ENCODE data around the gene MEOX1.

MEOX1 gene

DNA sequence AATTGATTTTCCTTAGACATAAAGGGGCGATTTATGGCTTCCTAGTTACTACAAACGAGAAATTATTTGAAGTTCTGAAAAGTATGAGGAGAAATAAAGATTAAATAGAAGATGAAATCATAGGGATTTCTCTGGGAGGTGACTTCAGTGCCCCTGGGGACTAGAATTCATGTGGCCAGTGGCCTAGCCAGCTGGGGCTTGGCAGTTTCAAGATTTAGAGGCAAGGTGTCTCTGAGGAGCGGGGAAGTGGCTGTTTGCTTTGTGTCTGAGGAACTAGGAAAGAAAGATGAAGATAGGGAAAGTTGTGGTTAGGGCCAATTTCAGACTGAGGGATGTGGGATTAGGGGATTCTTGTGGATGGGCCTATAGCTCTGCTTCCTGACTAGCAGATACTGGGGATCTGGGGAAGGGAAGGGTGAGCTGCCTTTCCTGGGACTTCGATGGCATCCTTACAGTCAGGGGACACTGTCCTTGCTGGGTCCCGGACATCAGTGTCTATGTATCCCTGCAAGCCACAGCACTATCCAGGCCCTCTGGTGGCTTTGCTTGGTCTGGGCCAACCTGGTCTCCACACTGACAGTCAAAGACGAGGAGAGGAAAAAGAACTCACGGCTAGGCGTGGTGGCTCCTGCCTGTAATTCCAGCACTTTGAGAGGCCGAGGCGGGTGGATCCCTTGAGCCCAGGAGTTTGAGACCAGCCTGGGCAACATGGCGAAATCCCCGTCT is 22.4 kb upstream of the MEOX1 start:
- in situ Hi-C loops (cut with MboI; ENCODE audit: low sequenced_read_pairs) = no loop called here

GRCh38 chr17:43680461-43680860 is 18.7 kb upstream of the MEOX1 start:
- in situ Hi-C loops (cut with MboI; ENCODE audit: low sequenced_read_pairs) = no loop called here

DNA sequence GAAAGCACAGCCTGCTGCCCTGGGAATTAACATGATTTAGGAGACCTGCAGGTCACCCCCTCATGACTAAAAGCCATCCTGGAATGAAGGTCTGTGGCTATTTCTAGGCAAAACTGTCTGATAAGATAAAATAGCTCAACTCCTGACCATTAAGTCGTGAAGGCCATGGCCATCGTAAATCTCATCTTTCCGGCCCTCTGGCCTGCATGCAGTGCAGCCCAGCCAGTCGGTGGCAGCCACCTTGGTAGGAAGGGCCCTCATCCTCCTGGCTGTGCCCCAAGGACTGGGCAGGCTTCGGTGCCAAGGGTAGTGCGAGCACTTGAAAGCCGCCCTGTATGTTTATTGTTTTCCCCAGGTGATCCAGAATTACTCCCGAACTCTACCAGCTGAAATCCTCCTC is 18.2 kb upstream of the MEOX1 start:
- in situ Hi-C loops (cut with MboI; ENCODE audit: low sequenced_read_pairs) = no loop called here

DNA sequence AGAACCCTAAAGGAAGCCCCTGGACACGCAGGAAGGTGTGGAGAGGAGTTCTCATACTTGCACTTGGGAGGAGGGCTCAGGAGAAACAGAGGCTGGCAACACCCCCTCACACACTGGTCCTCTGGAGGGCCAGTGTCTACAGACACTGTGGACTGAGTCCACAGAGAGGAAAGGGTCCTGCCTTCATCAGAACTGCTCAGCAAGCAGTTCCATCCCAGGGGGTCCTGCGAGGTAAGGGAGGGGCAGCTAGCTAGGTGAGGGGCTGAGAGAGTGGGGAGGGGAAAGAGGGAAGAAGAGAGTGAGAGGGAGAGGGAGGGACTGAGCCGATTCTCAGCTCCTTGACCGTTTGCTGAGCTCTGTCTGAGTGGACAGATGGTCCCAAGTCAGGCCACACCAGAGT is 17.7 kb upstream of the MEOX1 start:
- in situ Hi-C loops (cut with MboI; ENCODE audit: low sequenced_read_pairs) = no loop called here

DNA sequence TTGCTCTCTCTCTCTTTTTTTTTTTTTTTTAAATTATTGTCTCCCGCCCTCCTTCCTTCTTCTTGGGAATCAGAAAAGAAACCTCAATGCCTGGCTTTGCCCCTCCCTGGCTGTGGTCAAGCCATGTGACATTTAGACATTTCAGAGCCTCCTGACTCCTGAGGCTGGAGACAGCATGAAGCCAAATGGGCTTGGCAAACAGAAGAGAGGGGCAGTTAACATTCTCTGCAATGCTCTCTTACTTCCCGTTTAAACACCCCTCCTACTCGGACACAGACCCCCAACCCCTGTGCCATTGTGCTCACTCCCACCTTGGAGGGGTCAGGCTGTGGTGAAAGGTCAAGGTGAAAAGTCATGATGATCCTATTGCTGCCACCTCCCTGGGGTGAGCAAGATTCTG is 14.7 kb upstream of the MEOX1 start:
- in situ Hi-C loops (cut with MboI; ENCODE audit: low sequenced_read_pairs) = no loop called here

DNA sequence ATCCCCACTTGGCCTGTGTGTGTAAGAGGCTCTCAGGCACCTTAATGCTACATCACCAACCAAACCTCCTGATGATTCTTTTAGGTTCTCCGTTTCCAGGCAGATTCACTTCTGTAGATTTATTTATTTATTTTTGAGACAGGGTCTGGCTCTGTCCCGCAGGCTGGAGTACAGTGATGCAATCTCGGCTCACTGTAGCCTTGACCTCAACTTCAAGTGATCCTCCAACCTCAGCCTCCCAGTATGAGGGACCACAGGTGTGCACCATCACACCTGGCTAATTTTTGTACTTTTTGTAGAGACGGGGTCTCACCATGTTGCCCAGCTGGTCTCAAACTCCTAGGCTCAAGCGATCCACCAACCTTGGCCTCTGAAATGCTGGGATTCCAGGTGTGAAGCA is 12.7 kb upstream of the MEOX1 start:
- in situ Hi-C loops (cut with MboI; ENCODE audit: low sequenced_read_pairs) = loop anchor here (5.0 kb wide), 1 partner anchor 97 kb away; no protein-coding TSS in a partner anchor

DNA sequence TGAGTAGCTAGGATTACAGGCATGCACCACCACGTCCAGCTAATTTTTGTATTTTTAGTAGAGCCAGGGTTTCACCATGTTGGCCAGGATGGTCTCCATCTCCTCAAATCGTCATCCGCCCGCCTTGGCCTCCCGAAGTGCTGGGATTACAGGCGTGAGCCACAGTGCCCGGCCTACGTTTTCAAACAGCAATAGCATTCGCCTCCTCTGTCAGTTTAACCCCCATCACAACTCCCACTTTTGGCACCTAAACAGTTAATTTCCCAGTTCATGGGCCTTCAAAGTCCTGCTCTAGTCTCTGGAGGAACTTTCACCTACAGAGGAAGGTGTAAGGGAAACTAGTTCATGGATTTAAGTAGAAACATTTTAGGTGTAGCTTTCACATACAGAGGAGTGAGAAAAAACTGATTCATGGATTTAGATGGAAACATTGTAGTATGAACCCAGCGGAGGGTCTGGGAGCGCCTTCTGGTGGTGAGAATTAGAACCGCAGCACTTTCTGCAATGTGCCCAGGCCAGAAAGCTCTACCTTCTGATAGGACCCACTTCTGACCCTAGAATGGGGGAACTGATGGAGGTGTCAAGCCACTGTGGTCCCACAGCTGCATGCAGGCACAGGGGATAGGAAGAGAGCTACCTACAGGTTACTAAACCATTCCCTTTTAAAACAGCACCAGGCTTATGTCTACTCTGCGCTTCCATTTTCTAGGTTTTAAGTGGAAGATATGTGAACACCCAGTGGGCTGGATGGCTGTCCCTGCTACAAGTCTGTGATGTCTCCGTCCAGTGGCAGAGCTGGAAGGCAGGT is 12.0 kb upstream of the MEOX1 start:
- in situ Hi-C loops (cut with MboI; ENCODE audit: low sequenced_read_pairs) = loop anchor here (5.0 kb wide), 1 partner anchor 96 kb away; no protein-coding TSS in a partner anchor

DNA sequence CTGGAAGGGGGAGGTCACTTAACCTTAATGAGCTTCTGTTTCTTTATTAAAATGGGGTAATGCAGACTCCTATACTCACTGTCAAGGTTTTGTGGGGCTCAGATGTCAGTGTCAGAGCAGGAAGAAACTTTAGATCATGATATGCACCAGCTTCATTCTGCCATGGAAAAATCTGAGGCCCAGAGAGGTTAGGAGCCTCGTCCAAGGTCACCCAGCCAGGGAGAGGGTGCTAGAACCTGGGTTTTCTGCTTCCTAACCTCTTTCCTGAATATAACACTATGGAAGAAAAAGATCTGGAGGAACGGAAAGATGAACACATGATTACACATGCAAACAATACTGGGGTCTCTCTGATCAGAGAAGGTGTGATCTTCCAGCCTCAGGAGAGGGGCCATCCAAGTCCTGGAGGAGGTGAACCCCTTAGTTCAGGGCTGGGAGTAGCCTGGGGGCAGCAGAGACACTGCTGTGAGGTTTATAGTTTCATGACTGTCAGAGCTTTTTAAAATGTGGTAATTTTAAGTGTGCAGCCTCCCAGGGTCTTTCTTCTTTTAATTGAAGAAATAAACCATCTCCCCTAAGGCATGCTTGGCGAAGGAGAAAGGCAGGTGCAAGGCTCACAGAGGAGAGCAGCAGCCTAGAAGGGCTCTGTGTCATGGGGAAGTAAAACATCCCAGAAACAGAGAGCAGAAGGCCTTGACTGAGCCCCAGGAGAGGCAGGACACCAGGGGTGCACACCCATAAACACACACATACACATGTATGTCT is 10.2 kb upstream of the MEOX1 start:
- in situ Hi-C loops (cut with MboI; ENCODE audit: low sequenced_read_pairs) = loop anchor here (5.0 kb wide), 1 partner anchor 95 kb away; no protein-coding TSS in a partner anchor

DNA sequence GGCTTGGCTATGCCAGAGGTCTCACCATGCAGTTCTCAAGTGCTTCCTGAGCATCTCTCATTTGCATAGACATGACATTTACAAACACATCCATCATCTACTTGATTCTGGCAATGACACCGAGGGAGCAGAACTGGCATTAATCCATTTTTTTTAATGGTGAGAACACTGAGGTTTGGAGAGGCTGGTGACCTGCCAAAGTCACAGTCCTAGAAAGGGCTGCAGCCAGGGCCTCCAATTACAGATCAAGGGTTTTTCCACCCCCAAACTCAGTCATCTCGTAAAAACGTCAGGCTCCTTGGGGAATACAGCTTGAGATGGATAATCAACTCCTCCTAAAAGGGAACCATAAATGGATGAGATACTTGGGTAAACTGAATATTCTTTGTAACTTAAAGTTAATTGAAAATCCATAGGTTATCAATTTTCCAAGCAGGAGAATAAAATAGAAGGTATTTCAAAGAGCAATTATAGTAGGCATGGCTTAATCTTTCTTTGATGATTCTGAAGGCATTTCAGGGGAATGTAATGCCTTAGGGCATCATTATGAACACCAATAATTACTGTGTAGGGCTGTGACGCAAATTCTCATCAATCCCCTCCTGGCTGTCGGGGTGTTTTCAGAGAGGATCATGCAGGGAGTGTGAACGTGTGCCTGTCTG is 9.4 kb upstream of the MEOX1 start:
- in situ Hi-C loops (cut with MboI; ENCODE audit: low sequenced_read_pairs) = loop anchor here (5.0 kb wide), 1 partner anchor 94 kb away; no protein-coding TSS in a partner anchor

- in situ Hi-C loops (cut with MboI; ENCODE audit: low sequenced_read_pairs) = loop anchor here (5.0 kb wide), 1 partner anchor 93 kb away; no protein-coding TSS in a partner anchor
These were observed 8.9 kb upstream of the MEOX1 start for GRCh38 chr17:43670645-43671030.

DNA sequence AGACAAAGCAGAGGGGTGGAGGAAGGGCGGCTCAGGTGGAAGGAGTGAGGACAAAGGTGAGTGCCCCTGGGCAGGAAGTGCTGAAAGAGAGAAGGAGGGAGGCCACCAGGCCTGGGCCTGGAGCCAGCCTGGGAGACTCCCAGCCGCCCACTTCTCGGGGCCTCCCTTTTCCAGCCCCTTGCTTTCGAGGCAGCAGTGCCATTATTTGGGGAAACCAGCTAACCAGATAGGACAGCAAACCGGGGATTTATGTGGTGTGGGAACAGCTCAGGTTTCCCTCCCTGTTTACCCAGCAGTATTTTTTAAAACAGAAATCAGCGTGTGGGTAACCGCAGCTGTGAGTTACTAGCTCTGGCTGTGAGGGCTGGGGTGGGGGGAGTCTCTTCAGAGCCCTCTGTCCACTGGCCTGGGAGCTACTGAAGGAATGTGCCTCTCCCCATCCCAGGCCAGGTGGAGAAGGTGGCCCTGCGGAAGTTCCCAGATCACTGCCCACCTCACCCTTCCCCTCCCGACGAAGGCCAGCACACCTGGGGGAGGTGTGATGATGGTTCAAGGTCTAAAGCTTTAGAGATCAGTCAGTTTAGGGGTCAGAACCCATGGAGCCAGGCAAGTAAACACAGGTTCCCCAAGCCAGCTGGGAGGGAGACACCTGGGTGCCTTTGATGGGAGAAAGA is 8.4 kb upstream of the MEOX1 start:
- in situ Hi-C loops (cut with MboI; ENCODE audit: low sequenced_read_pairs) = loop anchor here (5.0 kb wide), 1 partner anchor 93 kb away; no protein-coding TSS in a partner anchor

- in situ Hi-C loops (cut with MboI; ENCODE audit: low sequenced_read_pairs) = no loop called here
These were observed 6.2 kb upstream of the MEOX1 start for GRCh38 chr17:43667947-43668348.

DNA sequence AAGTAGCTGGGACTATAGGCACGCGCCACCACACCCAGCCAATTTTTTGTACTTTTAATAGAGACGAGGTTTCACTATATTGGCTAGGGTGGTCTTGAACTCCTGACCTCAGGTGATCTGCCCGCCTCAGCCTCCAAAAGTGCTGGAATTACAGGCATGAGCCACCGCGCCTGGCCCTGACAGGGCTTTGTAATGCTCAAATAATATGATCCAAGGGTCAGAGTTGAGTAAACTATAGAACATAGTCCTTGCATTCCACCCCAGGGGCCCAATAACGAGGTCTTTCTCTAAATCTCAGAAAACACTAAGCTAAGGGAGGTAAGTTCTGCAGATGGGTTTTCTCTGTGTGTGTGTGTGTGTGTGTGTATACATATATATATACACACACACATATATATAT is 5.8 kb upstream of the MEOX1 start:
- in situ Hi-C loops (cut with MboI; ENCODE audit: low sequenced_read_pairs) = no loop called here

DNA sequence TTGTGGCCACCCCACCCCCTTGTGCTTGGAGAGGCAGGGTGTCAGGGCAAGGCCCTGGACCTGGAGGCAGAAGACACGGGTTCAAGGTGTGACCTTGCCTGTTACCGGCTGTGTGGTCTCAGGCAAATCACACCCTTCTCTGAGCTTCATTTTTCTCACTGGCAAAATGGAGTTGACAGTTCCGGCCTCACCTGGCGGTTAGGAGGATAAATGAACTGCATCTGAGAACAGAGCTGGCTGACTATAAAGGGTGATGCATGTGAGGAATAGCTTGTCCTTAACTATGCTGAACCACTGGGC is 4.2 kb upstream of the MEOX1 start:
- in situ Hi-C loops (cut with MboI; ENCODE audit: low sequenced_read_pairs) = no loop called here

GRCh38 chr17:43665084-43665936 is 3.6 kb upstream of the MEOX1 start:
- in situ Hi-C loops (cut with MboI; ENCODE audit: low sequenced_read_pairs) = no loop called here

GRCh38 chr17:43664096-43664495 is 2.4 kb upstream of the MEOX1 start:
- in situ Hi-C loops (cut with MboI; ENCODE audit: low sequenced_read_pairs) = no loop called here

DNA sequence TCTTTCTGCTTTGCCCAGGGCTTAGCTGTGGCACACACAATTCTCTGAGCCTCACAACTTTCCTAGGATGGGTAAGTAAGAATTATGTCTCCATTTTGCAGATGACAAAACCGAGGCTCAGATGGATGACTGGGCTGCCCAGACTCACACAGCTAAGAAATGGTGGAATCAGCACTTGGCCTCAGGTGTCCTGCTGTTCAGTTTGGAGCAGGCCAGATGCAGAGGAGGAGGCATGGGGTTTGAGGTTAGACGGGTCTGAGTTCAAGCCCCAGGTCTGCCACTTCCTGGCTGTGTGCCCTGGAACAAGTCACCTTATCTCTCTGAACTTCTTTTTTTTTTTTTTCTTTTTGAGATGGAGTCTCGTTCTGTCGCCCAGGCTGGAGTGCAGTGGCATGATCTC is 1.7 kb upstream of the MEOX1 start:
- in situ Hi-C loops (cut with MboI; ENCODE audit: low sequenced_read_pairs) = no loop called here

DNA sequence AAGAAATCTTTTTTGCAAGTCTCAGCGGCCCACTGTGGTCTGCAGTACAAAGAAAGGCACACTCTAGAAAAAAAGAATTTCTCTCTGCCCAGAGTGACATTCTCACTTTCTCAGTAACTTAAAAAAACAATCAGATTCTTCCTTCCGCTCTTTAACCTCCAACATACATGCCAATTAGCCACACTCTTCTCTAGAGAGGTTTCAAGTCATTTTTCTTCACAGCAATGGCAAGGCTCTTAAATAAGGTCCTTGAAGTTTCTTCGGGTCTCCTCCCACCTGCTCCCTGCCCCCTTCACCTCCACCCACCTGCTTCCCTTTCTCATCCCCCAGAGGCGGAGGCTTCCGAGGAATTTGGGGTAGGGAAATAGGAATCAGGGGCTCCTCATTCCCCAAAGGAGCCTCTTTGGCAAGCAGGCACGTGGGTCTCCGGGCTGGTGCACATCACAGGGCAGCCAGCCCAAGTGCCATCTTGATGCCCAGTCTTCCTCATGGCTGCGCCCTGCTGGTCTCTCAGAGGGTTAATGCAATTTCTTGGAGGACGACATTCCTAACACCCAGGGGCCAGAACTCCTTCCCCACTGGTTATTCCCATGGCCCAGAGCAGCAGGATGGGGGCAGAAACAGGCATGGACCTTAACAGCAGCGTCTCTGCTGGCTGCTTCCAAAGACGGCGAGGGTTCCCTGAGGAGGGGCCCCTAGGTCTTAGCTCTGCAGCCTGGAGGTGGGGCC is 855 bp upstream of the MEOX1 start:
- in situ Hi-C loops (cut with MboI; ENCODE audit: low sequenced_read_pairs) = no loop called here
